Activated CD8-positive, alpha-beta T cell treated with anti-CD3 and anti-CD28 coated beads, Interleukin-2, amount 10 ng/mL, durations not matched to agents 7 days and 5 days (primary cell): ENCODE data around the gene GARIN5A. TPM values are rescaled to one million over a fixed set of nuclear protein-coding genes. Genes with fewer than 3 reads are reported as not detected.

Experiments used
- ATAC-seq: fragments of 150-1000 bp; cut with Tn5 transposase; one replicate; pipeline ENCODE4 v1.10.0; 2021; ENCODE audit warnings: moderate library complexity
- CTCF ChIA-PET: fragments of 350-600 bp; sonication (Branson Sonifier 250); formaldehyde crosslinking; loops from one replicate; lab custom pipeline; 2021; ENCODE audit warnings: antibody characterized with exemption; lab: Charles Lee
- POLR2A ChIA-PET: fragments of 350-600 bp; sonication (Branson Sonifier 250); formaldehyde crosslinking; loops from one replicate; lab custom pipeline; 2021; ENCODE audit warnings: antibody characterized with exemption; lab: Charles Lee
- DNase-seq: peaks from one replicate; pipeline ENCODE4 v3.0.0-alpha.2; 2020
- H3K27ac Mint-ChIP-seq: one replicate; pipeline ENCODE4 v1.8.0; 2021; ENCODE audit warnings: mild to moderate bottlenecking, mixed read lengths
- H3K27me3 Mint-ChIP-seq: one replicate; pipeline ENCODE4 v1.8.0; 2021; ENCODE audit warnings: low read depth, mixed read lengths
- H3K36me3 Mint-ChIP-seq: one replicate; pipeline ENCODE4 v1.8.0; 2021; ENCODE audit warnings: low read depth, mixed read lengths
- H3K4me1 Mint-ChIP-seq: one replicate; pipeline ENCODE4 v1.8.0; 2021; ENCODE audit warnings: low read depth, mixed read lengths
- H3K4me3 Mint-ChIP-seq: one replicate; pipeline ENCODE4 v1.8.0; 2021; ENCODE audit warnings: mild to moderate bottlenecking, mixed read lengths
- H3K9me3 Mint-ChIP-seq: one replicate; pipeline ENCODE4 v1.8.0; 2022; ENCODE audit warnings: mixed read lengths; ENCODE audit not compliant: insufficient read depth
- total RNA-seq, 2 experiments: library from RNA; stranded (reverse); gene quantifications; one replicate each; pipeline ENCODE4 v1.2.3, GENCODE V29; 2021

Gene GARIN5A
- total RNA-seq, 2 experiments from 2014 or later: 0.29 TPM; not detected in 1

DNA sequence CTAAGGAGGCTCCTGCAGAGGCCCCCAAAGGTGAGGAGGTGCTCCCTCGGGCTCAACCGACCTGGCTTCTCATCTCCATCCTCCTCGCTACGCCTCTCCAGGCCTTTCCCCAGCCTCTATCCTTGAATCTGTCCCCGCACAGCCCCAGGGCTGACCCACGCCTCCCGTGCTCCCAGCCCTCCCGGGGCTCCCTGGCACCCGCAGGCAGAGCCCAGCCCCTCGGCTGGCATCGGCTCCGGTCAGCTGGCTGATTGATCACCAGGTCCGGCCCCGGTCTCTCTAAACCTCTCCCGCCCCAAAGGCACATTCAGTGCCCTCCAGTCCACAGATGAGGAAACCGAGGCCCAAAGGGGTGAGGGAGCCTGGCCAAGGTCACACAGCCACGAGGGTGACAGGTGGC, 41.4 kb downstream of the GARIN5A start:
- POLR2A ChIA-PET: no interaction called here
- H3K36me3 Mint-ChIP-seq: no peaks in the 10 kb centered on the region
- H3K27me3 Mint-ChIP-seq: peaks cover 26% of the 10 kb centered on the region
- no peak for ATAC-seq
- H3K4me3 Mint-ChIP-seq: no peak overlapping the region
- no peak for DNase-seq
- H3K4me1 Mint-ChIP-seq: peaks cover 10% of the 10 kb centered on the region
- CTCF ChIA-PET: no interaction called here
- no peak overlapping the region for H3K27ac Mint-ChIP-seq
- no peaks in the 10 kb centered on the region for H3K9me3 Mint-ChIP-seq

DNA sequence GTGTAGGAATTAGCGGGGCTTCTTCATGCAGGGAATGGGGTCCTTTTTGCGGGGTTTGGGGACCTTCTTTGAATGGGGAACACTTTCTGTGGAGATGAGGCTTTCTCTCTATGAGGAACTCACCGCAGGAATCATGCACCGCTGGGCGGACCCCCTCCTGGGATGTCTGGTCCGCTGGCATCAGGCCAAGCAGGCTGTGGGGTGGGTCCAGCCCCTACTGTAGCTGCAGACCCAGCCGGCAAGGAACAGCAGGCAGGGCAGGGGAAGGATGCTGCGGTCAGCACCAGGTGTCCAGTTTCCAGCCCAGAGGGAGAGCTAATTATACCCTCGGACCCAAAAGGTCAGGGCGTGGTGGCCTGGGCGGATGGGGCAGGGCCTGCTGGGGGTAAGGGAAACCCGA, 42.1 kb downstream of the GARIN5A start:
- H3K27ac Mint-ChIP-seq: no peak overlapping the region
- H3K27me3 Mint-ChIP-seq: peaks cover 27% of the 10 kb centered on the region
- CTCF ChIA-PET: interaction anchor here (1.0 kb wide), 2 partner anchors 10 to 77 kb away, joined by 3 read pairs; no protein-coding TSS in a partner anchor
- no peaks in the 10 kb centered on the region for H3K9me3 Mint-ChIP-seq
- POLR2A ChIA-PET: no interaction called here
- H3K4me1 Mint-ChIP-seq: peaks cover 10% of the 10 kb centered on the region
- no peaks in the 10 kb centered on the region for H3K36me3 Mint-ChIP-seq
- H3K4me3 Mint-ChIP-seq: no peak overlapping the region
- ATAC-seq (no peak), DNase-seq (no peak)

DNA sequence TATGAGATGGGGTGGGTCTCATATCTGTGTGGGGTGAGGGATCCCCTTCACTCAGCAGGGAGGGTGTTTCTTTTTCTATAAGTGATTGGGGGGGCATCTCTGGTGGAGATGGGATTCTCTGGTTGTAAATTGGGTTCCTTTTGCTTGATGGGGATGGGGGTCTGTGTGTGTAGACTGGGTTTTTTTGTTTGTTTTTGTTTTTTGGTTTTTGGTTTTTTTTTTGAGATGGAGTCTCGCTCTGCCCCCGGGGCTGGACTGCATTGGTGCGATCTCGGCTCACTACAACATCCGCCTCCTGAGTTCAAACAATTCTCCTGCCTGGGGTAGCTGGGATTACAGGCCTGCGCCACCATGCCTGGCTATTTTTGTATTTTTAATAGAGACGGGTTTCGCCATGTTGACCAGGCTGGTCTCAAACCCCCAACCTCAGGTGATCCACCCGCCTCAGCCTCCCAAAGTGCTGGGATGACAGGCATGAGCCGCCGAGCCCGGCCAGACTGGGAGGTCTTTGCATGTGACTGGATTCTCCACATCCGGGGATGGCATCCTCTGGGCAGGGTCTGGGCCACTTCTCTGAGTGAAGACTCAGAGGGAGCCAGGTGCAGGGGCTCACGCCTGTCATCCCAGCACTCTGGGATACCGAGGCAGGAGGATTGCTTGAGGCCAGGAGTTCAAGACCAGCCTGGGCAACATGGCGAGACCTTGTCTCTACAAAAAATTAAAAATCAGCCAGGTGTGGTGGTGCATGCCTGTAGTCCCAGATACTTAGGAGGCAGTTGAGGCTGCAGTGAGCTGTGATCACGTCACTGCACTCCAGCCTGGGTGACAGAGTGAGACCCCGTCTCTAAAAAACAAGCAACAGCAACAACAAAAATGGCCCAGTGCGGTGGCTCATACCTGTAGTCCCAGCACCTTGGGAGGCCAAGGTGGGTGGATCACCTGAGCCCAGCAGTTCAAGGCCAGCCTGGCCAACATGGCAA, 43.2 kb downstream of the GARIN5A start:
- ChIA-PET CTCF (interaction anchor here (1.0 kb wide), 2 partner anchors 9 to 76 kb away, joined by 3 read pairs; no protein-coding TSS in a partner anchor), POLR2A (interaction anchor here (0.6 kb wide), 1 partner anchor 9 kb away, joined by 3 read pairs; no protein-coding TSS in a partner anchor)
- Mint-ChIP-seq H3K4me1 (peaks cover 10% of the 10 kb centered on the region), H3K27me3 (peaks cover 33% of the 10 kb centered on the region), H3K27ac (no peak overlapping the region), H3K4me3 (peak overlapping the region; percentile 28), H3K9me3 (no peaks in the 10 kb centered on the region), H3K36me3 (no peaks in the 10 kb centered on the region)
- ATAC-seq (no peak), DNase-seq (no peak)

DNA sequence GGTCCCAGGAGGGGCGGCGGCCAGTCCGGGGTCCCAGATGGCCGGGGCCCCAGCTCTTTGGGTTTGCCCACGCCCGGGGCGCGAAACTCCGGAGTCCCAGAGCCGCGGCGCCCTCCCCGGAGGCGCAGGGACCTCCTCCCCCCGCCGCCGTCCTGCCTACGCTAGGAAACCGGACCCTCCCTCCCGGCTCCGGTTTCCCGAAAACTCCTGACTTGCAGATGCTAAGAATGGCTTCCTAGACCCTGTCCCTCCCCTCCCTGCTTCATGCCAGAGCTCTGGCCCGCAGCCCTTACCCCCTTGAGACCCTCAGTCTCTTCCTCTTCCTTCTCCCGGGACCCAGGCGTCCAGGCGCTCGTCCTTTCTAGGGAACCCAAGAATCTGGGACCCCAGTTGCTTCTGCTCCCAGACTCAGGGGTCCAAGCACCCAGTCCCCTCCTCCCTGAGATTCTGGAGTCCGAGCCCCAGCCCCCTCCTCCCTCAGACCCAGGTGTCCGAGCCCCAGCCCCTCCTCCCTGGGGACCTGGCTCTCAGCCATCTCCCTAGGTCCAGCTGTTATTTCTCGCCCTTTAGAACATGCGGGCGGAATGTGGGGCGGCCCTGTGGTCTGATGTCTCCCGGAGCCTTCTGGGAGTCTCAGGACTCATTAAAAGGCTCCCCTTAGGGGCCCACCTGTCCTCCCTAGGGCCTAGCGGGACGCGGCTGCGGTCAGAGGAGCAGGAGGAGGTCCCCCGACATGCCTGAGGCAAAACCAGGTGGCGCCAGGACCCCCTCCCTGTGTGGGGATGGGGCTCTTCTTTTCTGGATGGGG, 44.2 kb downstream of the GARIN5A start, which contains the start of gene MYBPC2:
Gene MYBPC2 (plus strand): TSS at position 672 of the 808 bp plus-strand sequence. CDS start 62 bp downstream, at position 734.
- peaks cover 10% of the 10 kb centered on the region for H3K4me1 Mint-ChIP-seq
- H3K4me3 Mint-ChIP-seq: peak within 1 kb of the TSS; percentile 84
- no peak for ATAC-seq
- POLR2A ChIA-PET: no interaction called here
- CTCF ChIA-PET: no interaction called here
- no peak for DNase-seq
- H3K9me3 Mint-ChIP-seq: no peaks in the 10 kb centered on the region
- H3K36me3 Mint-ChIP-seq: no peaks in the 10 kb centered on the region
- peaks cover 27% of the 10 kb centered on the region for H3K27me3 Mint-ChIP-seq
- peak within 1 kb of the TSS; percentile 86 for H3K27ac Mint-ChIP-seq

DNA sequence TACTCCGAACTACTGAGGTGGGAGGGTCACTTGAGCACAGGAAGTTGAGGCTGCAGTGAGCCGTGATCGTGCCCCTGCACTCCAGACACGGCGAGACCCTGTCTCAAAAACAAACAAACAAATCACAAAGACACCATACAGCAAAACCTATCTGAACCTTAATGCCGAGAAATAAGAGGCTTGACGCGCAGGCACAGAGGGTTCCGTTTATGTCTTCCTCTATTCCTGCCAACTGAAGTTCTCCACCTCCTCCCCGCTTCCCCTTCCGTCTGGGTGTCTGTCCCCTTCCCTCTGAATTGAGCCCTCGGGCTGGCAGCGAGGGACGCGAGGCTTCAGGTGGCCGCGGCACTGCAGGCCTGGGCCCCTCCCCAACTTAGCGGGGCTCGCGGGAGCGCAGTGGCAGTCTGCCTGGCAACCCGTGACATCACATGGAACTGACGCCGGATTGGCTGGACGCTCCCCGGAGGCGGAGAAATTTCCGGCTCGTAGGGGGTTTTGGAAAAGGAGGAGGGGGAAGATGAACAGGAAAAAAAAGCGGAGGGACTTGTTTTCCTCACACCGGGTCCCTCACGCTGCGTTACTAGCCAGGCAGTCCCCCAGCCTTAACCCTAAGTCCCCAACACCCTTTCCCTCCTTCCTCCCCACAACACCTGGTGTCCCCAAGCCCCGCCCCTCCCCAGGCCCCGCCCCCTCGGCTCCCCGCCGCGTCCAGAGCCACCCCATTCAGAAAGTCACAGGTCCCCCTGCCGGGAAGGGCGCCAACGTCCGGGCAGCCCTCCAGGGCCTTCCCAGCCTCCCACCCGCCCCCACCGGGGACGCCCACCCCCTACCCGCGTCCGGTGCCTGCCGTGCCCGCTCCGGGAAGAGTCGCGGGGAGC, 45.1 kb downstream of the GARIN5A start:
- ATAC-seq (peak; percentile 97), DNase-seq (peak; percentile 86)
- Mint-ChIP-seq H3K27me3 (peaks cover 22% of the 10 kb centered on the region), H3K4me1 (peaks cover 10% of the 10 kb centered on the region), H3K4me3 (peak overlapping the region; percentile 84), H3K27ac (peak overlapping the region; percentile 86), H3K36me3 (no peaks in the 10 kb centered on the region), H3K9me3 (no peaks in the 10 kb centered on the region)
- POLR2A ChIA-PET: no interaction called here
- CTCF ChIA-PET: no interaction called here

DNA sequence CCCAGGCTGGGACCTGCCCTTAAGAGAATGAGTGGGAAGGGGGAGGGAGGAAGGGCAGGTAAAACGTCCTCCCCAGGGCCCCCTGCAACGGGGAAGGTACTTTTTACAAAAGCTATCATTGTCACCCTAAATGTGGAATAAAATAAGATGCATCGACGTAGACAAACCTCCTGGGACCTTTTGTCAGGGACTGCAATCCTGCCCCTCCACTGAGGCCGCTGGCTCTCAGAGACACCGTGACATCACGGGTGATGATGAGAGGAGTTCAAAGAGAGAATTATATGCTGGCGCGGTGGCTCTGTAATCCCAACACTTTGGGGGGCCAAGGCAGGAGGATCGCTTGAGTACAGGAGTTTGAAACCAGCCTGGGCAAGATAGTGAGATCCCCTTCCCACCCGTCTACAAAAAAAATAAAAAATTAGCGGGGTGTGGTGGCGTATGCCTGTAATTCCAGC, 45.7 kb downstream of the GARIN5A start:
- Mint-ChIP-seq H3K27me3 (peaks cover 21% of the 10 kb centered on the region), H3K4me3 (peak overlapping the region; percentile 84), H3K27ac (no peak overlapping the region), H3K4me1 (peaks cover 10% of the 10 kb centered on the region), H3K36me3 (no peaks in the 10 kb centered on the region), H3K9me3 (no peaks in the 10 kb centered on the region)
- ATAC-seq (no peak), DNase-seq (no peak)
- ChIA-PET POLR2A (no interaction called here), CTCF (no interaction called here)

DNA sequence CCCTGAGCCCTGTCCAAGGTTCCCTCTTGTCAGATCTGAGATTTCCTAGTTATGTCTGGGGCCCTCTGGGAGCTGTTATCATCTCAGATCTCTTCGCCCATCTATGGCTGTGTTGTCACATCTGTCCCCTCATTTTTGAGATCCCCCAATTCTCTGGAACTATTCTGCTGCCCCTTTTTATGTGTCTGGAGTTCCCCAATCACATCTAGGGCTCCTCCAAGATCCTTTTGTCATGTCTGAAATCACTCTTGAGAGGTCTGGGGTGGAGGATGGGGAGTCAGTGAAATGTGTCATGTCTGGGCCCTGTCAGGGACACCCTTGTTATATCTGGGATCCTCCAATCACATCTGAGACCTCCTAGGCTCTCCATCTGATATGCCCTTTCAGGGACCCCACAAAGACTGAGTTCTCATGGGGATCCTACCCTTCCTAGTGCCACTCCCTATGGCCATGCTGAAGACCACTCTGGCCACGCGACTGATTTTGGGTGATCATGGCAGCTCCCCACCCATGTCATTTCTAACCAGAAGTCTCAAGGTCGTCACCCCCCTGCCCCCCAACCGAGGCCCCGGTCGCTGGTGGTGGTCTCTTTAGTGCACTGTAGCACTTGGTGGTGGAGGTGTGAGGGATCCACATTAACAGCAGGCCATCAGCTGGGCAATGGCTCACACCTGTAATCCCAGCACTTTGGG, 47.7 kb downstream of the GARIN5A start:
- ChIA-PET CTCF (interaction anchor here (1.1 to 1.6 kb wide), 2 partner anchors 9 to 60 kb away, joined by 3 read pairs; no protein-coding TSS in a partner anchor), POLR2A (interaction anchor here (0.9 kb wide), 1 partner anchor 14 kb away, joined by 3 read pairs; no protein-coding TSS in a partner anchor)
- no peak overlapping the region for H3K27ac Mint-ChIP-seq
- DNase-seq: no peak
- H3K9me3 Mint-ChIP-seq: no peaks in the 10 kb centered on the region
- peaks cover 10% of the 10 kb centered on the region for H3K4me1 Mint-ChIP-seq
- H3K4me3 Mint-ChIP-seq: no peak overlapping the region
- peaks cover 21% of the 10 kb centered on the region for H3K27me3 Mint-ChIP-seq
- H3K36me3 Mint-ChIP-seq: no peaks in the 10 kb centered on the region
- ATAC-seq: no peak

DNA sequence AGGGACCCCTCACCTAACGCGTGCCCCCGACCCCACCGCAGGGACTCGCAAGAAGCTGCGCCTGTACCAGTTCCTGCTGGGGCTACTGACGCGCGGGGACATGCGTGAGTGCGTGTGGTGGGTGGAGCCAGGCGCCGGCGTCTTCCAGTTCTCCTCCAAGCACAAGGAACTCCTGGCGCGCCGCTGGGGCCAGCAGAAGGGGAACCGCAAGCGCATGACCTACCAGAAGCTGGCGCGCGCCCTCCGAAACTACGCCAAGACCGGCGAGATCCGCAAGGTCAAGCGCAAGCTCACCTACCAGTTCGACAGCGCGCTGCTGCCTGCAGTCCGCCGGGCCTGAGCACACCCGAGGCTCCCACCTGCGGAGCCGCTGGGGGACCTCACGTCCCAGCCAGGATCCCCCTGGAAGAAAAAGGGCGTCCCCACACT, 48.6 kb downstream of the GARIN5A start:
- Mint-ChIP-seq H3K4me1 (peaks cover 10% of the 10 kb centered on the region), H3K36me3 (no peaks in the 10 kb centered on the region), H3K27ac (no peak overlapping the region), H3K27me3 (peaks cover 15% of the 10 kb centered on the region), H3K4me3 (peak overlapping the region; percentile 36), H3K9me3 (no peaks in the 10 kb centered on the region)
- ChIA-PET POLR2A (interaction anchor here (0.9 kb wide), 1 partner anchor 15 kb away, joined by 3 read pairs; no protein-coding TSS in a partner anchor), CTCF (interaction anchor here (1.5 kb wide), 1 partner anchor 70 kb away, joined by 7 read pairs; no protein-coding TSS in a partner anchor)
- peak; percentile 40 for DNase-seq
- ATAC-seq: no peak

DNA sequence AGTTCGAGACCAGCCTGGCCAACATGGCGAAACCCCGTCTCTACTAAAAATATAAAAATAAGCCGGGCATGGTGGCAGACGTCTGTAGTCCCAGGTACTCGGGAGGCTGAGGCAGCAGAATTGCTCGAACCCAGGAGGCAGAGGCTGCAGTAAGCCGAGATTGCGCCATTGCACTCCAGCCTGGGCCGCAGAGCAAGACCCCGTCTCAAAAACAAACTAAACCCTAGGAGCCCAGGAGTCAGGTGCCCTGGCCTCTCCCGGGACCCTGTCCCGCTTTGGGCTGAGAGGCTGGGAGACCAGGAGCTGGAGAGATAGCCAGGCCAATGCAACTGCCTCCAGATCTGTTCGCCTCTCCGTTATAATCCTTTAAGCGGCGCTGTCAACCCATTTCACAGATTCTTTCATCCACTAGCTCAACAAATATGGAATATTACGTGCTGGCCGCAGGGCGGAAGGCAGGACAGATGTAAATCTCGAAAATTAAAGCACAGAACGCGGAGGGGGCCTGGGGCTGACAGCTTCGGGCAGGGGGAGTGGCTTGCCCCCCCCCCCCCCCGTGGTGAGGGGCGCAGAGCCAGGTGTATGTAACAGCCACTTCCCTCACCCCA, 49.2 kb downstream of the GARIN5A start:
- H3K27ac Mint-ChIP-seq: no peak overlapping the region
- ChIA-PET CTCF (interaction anchor here (1.5 kb wide), 1 partner anchor 70 kb away, joined by 7 read pairs; no protein-coding TSS in a partner anchor), POLR2A (interaction anchor here (0.6 kb wide), 1 partner anchor 15 kb away, joined by 4 read pairs; no protein-coding TSS in a partner anchor)
- H3K4me1 Mint-ChIP-seq: peaks cover 10% of the 10 kb centered on the region
- no peaks in the 10 kb centered on the region for H3K36me3 Mint-ChIP-seq
- no peak overlapping the region for H3K4me3 Mint-ChIP-seq
- H3K27me3 Mint-ChIP-seq: peaks cover 13% of the 10 kb centered on the region
- no peaks in the 10 kb centered on the region for H3K9me3 Mint-ChIP-seq
- DNase-seq: no peak
- no peak for ATAC-seq

DNA sequence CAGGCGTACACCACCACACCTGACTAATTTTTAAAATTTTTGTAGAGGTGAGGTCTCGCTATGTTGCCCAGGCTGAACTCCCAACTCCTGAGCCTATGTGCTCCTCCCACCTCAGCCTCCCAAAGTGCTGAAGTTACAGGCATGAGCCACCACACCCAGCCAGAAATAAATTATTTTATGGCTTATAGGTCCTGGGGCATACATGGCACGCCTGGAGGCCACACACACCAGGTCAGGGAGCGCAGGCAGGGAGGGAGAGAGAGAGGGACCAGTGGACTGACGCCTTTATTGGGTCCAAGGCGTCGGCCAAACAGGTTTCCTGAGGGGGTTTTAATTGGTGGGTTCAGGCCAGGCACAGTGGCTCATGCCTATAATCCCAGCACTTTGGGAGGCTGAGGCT, 51.1 kb downstream of the GARIN5A start:
- H3K4me1 Mint-ChIP-seq: no peaks in the 10 kb centered on the region
- H3K27me3 Mint-ChIP-seq: peaks cover 9% of the 10 kb centered on the region
- DNase-seq (no peak), ATAC-seq (no peak)
- H3K36me3 Mint-ChIP-seq: no peaks in the 10 kb centered on the region
- POLR2A ChIA-PET: no interaction called here
- H3K27ac Mint-ChIP-seq: no peak overlapping the region
- CTCF ChIA-PET: no interaction called here
- H3K4me3 Mint-ChIP-seq: no peak overlapping the region
- no peaks in the 10 kb centered on the region for H3K9me3 Mint-ChIP-seq
